ENCODE data around the gene IP6K3.

Gene IP6K3

DNA sequence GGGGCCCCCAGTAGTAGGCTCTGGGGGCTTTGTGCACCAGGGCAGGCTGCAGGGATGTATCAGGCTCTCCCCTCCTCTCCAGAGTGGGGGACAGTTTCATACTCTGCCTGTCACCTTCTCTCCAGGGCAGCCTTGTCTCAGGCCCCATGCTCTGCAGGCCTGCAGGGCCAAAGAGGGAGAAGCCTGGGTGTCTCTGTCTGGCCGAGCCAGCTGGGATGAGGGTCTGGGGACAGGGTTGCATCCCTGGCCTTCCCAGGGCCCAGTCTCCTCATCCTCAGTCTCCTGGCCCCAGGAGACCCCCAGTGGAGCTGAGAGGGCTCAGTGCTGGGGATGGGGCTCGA lies 14.8 kb upstream of the IP6K3 start:
- H3K4me3 ChIP-seq (ENCODE audit: low read depth, low read length) = no peak overlapping the region
- TF ChIP-seq, protein P1, sequence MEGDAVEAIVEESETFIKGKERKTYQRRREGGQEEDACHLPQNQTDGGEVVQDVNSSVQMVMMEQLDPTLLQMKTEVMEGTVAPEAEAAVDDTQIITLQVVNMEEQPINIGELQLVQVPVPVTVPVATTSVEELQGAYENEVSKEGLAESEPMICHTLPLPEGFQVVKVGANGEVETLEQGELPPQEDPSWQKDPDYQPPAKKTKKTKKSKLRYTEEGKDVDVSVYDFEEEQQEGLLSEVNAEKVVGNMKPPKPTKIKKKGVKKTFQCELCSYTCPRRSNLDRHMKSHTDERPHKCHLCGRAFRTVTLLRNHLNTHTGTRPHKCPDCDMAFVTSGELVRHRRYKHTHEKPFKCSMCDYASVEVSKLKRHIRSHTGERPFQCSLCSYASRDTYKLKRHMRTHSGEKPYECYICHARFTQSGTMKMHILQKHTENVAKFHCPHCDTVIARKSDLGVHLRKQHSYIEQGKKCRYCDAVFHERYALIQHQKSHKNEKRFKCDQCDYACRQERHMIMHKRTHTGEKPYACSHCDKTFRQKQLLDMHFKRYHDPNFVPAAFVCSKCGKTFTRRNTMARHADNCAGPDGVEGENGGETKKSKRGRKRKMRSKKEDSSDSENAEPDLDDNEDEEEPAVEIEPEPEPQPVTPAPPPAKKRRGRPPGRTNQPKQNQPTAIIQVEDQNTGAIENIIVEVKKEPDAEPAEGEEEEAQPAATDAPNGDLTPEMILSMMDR (IDR thresholded peaks at IDR 0.05; ENCODE audit: borderline replicate concordance, insufficient read depth, low read depth, low read length) = no peak

DNA sequence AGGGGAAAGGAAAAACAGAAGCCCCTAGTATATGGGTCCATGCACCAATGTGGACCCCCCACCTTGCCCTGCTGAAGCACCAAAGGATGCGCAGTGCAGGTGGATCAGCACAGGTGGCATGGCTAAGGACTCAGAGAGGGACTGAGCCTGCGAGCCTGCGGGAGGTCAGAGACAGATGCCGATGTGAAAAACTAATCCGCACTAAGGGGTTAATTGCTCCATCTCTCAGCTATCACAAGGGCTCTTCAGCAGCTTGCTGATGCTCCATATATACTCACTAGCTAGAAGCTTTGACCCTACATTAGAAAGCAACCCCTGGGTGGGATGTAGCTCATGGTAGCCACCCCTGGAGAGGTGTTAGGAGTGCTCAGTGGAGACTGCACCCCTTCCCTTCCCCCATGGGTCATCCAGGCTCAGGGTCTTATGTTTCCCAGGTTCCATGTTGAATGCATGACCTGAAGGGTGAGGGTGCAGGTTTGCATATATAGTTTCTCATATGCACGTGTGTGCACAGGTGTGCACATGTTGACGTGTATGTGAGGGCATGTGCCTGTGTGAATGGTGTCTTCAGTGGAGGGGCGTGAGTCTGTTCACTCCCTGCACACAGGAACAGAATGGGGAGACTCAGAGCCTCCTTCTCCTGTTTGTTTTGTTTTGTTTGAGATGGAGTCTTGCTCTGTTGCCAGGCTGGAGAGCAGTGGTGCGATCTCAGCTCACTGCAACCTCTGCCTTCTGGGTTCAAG lies 13.4 kb upstream of the IP6K3 start:
- H3K4me3 ChIP-seq (ENCODE audit: low read depth, low read length) = no peak overlapping the region
- TF ChIP-seq, protein P1 (IDR thresholded peaks at IDR 0.05; ENCODE audit: borderline replicate concordance, insufficient read depth, low read depth, low read length) = no peak

DNA sequence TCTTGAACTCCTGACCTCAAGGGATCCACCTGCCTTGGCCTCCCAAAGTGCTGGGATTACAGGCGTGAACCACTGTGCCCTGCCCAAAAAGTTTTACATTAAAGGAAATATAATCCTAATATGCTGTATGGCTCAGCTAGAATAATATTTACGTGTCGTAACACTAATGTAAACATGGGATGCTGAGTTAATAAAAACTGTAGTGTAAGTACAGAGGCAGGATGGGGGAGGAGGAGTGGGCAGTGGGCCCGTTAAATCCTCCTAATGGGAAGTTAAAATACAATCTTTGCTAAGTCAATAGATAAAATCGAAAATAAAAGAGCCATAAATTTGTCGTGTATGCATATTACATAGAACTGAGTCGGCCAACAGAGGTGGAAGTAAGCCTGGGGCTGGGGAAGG lies 12.1 kb upstream of the IP6K3 start:
- TF ChIP-seq, protein P1 (IDR thresholded peaks at IDR 0.05; ENCODE audit: borderline replicate concordance, insufficient read depth, low read depth, low read length) = no peak
- no peak overlapping the region for H3K4me3 ChIP-seq (ENCODE audit: low read depth, low read length)

DNA sequence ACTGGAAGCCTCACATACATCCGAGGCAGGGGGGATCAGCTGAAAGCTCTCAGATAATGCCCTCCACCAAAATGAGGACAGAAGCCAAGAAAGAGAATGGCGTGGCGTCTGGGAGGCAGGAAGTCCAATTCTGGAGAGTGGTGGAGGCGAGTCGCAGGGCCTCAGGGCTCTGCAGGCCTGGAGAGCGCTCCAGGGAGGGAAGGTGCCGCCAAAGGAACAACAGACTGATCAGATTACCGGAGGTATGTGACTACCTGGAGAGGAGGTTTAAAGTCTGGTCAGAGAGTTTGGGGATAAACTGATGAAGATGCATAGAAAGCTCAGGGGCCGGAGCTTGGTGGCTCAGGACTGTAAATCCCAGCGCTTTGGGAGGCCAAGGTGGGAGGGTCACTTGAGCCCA lies 11.2 kb upstream of the IP6K3 start:
- H3K4me3 ChIP-seq (ENCODE audit: low read depth, low read length) = no peak overlapping the region
- TF ChIP-seq, protein P1 (IDR thresholded peaks at IDR 0.05; ENCODE audit: borderline replicate concordance, insufficient read depth, low read depth, low read length) = no peak

DNA sequence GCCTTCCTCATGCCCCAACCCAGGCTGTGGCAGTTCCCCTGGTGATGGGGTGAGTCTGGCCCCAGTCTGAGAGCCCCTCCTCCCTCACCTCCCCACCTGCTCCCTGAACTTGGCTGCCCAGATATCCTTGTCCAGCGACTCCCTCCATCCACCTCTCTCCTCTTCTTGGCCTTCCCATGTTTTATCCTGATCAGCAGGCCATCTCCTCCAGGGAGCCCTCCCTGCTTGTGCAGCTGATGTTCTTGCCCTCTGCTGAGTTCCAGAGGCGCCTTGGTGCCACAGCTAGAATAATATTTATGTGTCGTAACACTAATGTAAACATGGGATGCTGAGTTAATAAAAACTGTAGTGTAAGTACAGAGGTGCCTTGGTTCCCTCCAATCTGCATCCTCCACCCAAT lies 10.4 kb upstream of the IP6K3 start:
- H3K4me3 ChIP-seq (ENCODE audit: low read depth, low read length) = no peak overlapping the region
- TF ChIP-seq, protein P1 (IDR thresholded peaks at IDR 0.05; ENCODE audit: borderline replicate concordance, insufficient read depth, low read depth, low read length) = no peak

DNA sequence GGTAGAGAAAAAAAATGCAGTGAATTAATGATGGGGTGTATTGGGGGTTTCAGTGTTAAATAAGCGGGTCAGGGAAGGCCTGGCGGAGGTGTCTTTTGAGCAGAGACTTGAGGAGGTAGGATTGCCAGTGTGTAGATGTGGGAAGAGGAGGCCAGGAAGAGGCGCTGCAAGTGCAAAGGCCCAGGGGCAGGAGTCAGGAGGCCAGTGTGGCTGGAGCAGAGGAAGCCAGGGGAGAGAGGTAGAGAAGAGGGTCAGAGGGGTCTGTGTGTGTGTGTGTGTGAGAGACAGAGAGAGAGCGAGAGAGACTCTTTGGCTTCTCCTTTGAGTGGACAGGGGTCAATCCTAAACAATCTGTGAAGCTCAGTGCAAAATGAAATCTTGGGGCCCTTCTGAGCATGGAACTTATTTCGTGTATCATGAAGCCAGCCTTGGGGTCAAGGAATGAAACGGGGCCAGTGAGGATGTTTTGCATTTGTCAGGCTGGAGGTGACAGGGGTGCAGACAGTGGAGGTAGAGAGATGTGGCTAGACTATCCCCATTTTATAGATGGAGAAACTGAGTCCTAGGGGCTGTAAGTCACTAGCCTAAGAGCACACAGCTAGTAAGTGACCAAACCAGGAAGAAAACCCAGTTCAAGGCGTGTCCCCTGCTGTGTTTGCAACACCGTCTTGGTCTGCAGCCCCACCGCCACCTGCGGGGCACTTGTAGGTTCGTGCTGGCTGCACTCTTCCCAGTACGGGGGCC lies 9.7 kb upstream of the IP6K3 start:
- H3K4me3 ChIP-seq (ENCODE audit: low read depth, low read length) = no peak overlapping the region
- TF ChIP-seq, protein P1 (IDR thresholded peaks at IDR 0.05; ENCODE audit: borderline replicate concordance, insufficient read depth, low read depth, low read length) = no peak

All from GM12875 (cell line).